ENCODE measurements around the gene SNTG2.

DNA sequence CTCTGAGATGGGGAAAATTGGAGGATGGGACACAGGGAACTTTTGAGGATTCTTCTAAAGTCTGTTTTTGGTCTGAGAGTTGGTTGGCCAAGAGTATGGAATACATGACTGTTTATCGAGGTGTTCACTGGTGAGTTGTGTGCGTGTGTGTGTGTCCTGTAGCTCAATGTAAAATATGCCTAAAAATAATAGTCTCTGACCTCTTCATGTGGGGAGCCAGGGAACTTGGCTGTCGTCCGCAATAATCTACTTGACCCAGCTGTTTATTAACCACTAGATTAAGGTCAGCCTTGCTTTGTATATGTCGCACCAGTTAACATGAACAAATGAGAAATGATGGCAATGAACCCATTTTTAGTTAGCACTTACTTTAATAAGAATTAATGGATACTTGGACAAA is 285.2 kb downstream of the SNTG2 start:
- TF ChIP-seq, protein P1, sequence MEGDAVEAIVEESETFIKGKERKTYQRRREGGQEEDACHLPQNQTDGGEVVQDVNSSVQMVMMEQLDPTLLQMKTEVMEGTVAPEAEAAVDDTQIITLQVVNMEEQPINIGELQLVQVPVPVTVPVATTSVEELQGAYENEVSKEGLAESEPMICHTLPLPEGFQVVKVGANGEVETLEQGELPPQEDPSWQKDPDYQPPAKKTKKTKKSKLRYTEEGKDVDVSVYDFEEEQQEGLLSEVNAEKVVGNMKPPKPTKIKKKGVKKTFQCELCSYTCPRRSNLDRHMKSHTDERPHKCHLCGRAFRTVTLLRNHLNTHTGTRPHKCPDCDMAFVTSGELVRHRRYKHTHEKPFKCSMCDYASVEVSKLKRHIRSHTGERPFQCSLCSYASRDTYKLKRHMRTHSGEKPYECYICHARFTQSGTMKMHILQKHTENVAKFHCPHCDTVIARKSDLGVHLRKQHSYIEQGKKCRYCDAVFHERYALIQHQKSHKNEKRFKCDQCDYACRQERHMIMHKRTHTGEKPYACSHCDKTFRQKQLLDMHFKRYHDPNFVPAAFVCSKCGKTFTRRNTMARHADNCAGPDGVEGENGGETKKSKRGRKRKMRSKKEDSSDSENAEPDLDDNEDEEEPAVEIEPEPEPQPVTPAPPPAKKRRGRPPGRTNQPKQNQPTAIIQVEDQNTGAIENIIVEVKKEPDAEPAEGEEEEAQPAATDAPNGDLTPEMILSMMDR (IDR thresholded peaks at IDR 0.05) = no peak
- TF ChIP-seq ZFX (IDR thresholded peaks at IDR 0.05; ENCODE audit: borderline replicate concordance) = no peak

Data from 22Rv1 (cell line).